ENCODE data around the gene USP15.

USP15 gene

GRCh38 chr12:62259993-62260732, at the start of gene USP15:
TSS of gene USP15 (plus strand) at chr12:62260404. CDS start at chr12:62260415, 11 bp downstream.
- in situ Hi-C loops (cut with MboI; ENCODE audit: low pct_unique_long_range_greater_than_20kb, low sequenced_read_pairs) = no loop called here
- peak; percentile 98 for DNase-seq

- in situ Hi-C loops (cut with MboI; ENCODE audit: low pct_unique_long_range_greater_than_20kb, low sequenced_read_pairs) = no loop called here
- DNase-seq = peak; percentile 57
Observed at GRCh38 chr12:62210422-62210821, 49.8 kb upstream of the USP15 start.

GRCh38 chr12:62211510-62211909, 48.7 kb upstream of the USP15 start:
- in situ Hi-C loops (cut with MboI; ENCODE audit: low pct_unique_long_range_greater_than_20kb, low sequenced_read_pairs) = no loop called here
- DNase-seq = no peak

GRCh38 chr12:62214846-62215245, 45.4 kb upstream of the USP15 start:
- DNase-seq = peak; percentile 45
- in situ Hi-C loops (cut with MboI; ENCODE audit: low pct_unique_long_range_greater_than_20kb, low sequenced_read_pairs) = no loop called here

GRCh38 chr12:62215506-62215905, 44.7 kb upstream of the USP15 start:
- peak; percentile 25 for DNase-seq
- in situ Hi-C loops (cut with MboI; ENCODE audit: low pct_unique_long_range_greater_than_20kb, low sequenced_read_pairs) = no loop called here

- in situ Hi-C loops (cut with MboI; ENCODE audit: low pct_unique_long_range_greater_than_20kb, low sequenced_read_pairs) = no loop called here
- DNase-seq = no peak
Observed at GRCh38 chr12:62217466-62218194, 42.6 kb upstream of the USP15 start.

GRCh38 chr12:62221107-62221506, 39.1 kb upstream of the USP15 start:
- no peak for DNase-seq
- in situ Hi-C loops (cut with MboI; ENCODE audit: low pct_unique_long_range_greater_than_20kb, low sequenced_read_pairs) = no loop called here

GRCh38 chr12:62224601-62225000, 35.6 kb upstream of the USP15 start:
- in situ Hi-C loops (cut with MboI; ENCODE audit: low pct_unique_long_range_greater_than_20kb, low sequenced_read_pairs) = no loop called here
- no peak for DNase-seq

- no peak for DNase-seq
- in situ Hi-C loops (cut with MboI; ENCODE audit: low pct_unique_long_range_greater_than_20kb, low sequenced_read_pairs) = no loop called here
Observed at GRCh38 chr12:62227091-62227490, 33.1 kb upstream of the USP15 start.

GRCh38 chr12:62230652-62231051, 29.6 kb upstream of the USP15 start:
- no peak for DNase-seq
- in situ Hi-C loops (cut with MboI; ENCODE audit: low pct_unique_long_range_greater_than_20kb, low sequenced_read_pairs) = no loop called here

GRCh38 chr12:62232143-62232729, 28.0 kb upstream of the USP15 start:
- in situ Hi-C loops (cut with MboI; ENCODE audit: low pct_unique_long_range_greater_than_20kb, low sequenced_read_pairs) = no loop called here
- no peak for DNase-seq

- in situ Hi-C loops (cut with MboI; ENCODE audit: low pct_unique_long_range_greater_than_20kb, low sequenced_read_pairs) = no loop called here
- DNase-seq = no peak
Observed at GRCh38 chr12:62233805-62234204, 26.4 kb upstream of the USP15 start.

GRCh38 chr12:62239571-62239970, 20.6 kb upstream of the USP15 start:
- in situ Hi-C loops (cut with MboI; ENCODE audit: low pct_unique_long_range_greater_than_20kb, low sequenced_read_pairs) = no loop called here
- no peak for DNase-seq

GRCh38 chr12:62247281-62248045, 12.7 kb upstream of the USP15 start:
- no peak for DNase-seq
- in situ Hi-C loops (cut with MboI; ENCODE audit: low pct_unique_long_range_greater_than_20kb, low sequenced_read_pairs) = no loop called here

- peak; percentile 68 for DNase-seq
Observed at GRCh38 chr12:62248873-62249272, 11.3 kb upstream of the USP15 start.

GRCh38 chr12:62249419-62249818, 10.8 kb upstream of the USP15 start:
- in situ Hi-C loops (cut with MboI; ENCODE audit: low pct_unique_long_range_greater_than_20kb, low sequenced_read_pairs) = no loop called here
- DNase-seq = no peak

More at GRCh38 chr12:62248873-62249272, 11.3 kb upstream of the USP15 start:
- in situ Hi-C loops (cut with MboI; ENCODE audit: low pct_unique_long_range_greater_than_20kb, low sequenced_read_pairs) = no loop called here

GRCh38 chr12:62250671-62251608, 9.3 kb upstream of the USP15 start:
- no peak for DNase-seq
- in situ Hi-C loops (cut with MboI; ENCODE audit: low pct_unique_long_range_greater_than_20kb, low sequenced_read_pairs) = no loop called here

GRCh38 chr12:62251609-62251958, 8.6 kb upstream of the USP15 start:
- in situ Hi-C loops (cut with MboI; ENCODE audit: low pct_unique_long_range_greater_than_20kb, low sequenced_read_pairs) = no loop called here
- no peak for DNase-seq

GRCh38 chr12:62252576-62252975, 7.6 kb upstream of the USP15 start:
- DNase-seq = no peak
- in situ Hi-C loops (cut with MboI; ENCODE audit: low pct_unique_long_range_greater_than_20kb, low sequenced_read_pairs) = no loop called here

Measured in KBM-7 (cell line).